Karpas-422 (cell line): Measurements from ENCODE around the gene IRF8. TPM values are rescaled to one million over a fixed set of nuclear protein-coding genes. Genes with fewer than 3 reads are reported as not detected.
"Not testable (repeated sequence)": the region's sequence is repeated elsewhere in the genome, so short reads cannot be mapped to it uniquely, and the experiment has no call there.

Source experiments
- DNase-seq: peaks from one replicate; pipeline ENCODE4 v3.0.0-alpha.2; 2015
- H2AFZ ChIP-seq: fragments of 200-600 bp; sonication (generic); 2 replicates; pipeline ENCODE4 v1.6.1; 2014; ENCODE audit warnings: antibody characterized with exemption, low read length, mixed read lengths
- H3K27ac ChIP-seq: fragments of 200-600 bp; sonication (generic); 2 replicates; pipeline ENCODE4 v1.5.1; 2014; ENCODE audit warnings: mild to moderate bottlenecking, low read length, moderate library complexity
- H3K27me3 ChIP-seq: fragments of 200-600 bp; sonication (generic); 2 replicates; pipeline ENCODE4 v1.6.1; 2014; ENCODE audit warnings: low read length, mixed read lengths
- H3K36me3 ChIP-seq: fragments of 200-600 bp; sonication (generic); 2 replicates; pipeline ENCODE4 v1.6.1; 2014; ENCODE audit warnings: low read length, mixed read lengths; ENCODE audit not compliant: insufficient read depth
- H3K4me1 ChIP-seq: fragments of 200-600 bp; sonication (generic); 2 replicates; pipeline ENCODE4 v1.6.1; 2014; ENCODE audit warnings: mild to moderate bottlenecking, low read length, mixed read lengths
- H3K4me2 ChIP-seq: fragments of 200-600 bp; sonication (generic); 2 replicates; pipeline ENCODE4 v1.6.1; 2014; ENCODE audit warnings: low read length, low read depth, mild to moderate bottlenecking; ENCODE audit not compliant: poor library complexity, severe bottlenecking
- H3K4me3 ChIP-seq: fragments of 200-600 bp; sonication (generic); 2 replicates; pipeline ENCODE4 v1.5.1; 2014; ENCODE audit warnings: mild to moderate bottlenecking, antibody characterized with exemption, low read length, mixed read lengths
- H3K79me2 ChIP-seq: fragments of 200-600 bp; sonication (generic); 2 replicates; pipeline ENCODE4 v1.6.1; 2014; ENCODE audit warnings: mild to moderate bottlenecking, low read length, mixed read lengths
- H3K9ac ChIP-seq: fragments of 200-600 bp; sonication (generic); 2 replicates; pipeline ENCODE4 v1.6.0; 2014; ENCODE audit warnings: low read length
- H3K9me2 ChIP-seq: fragments of 200-600 bp; sonication (generic), shearing (Covaris generic); replicated peaks from 2 replicates; pipeline ENCODE4 v1.6.0; 2014; ENCODE audit warnings: mild to moderate bottlenecking, low read length, moderate library complexity; ENCODE audit not compliant: insufficient read depth
- H3K9me3 ChIP-seq: fragments of 300-700, 200-600 bp; sonication (generic); 2 replicates; pipeline ENCODE4 v1.6.1; 2014; ENCODE audit warnings: low read length, mixed read lengths
- H4K20me1 ChIP-seq: fragments of 200-600 bp; sonication (generic); 2 replicates; pipeline ENCODE4 v1.6.1; 2014; ENCODE audit warnings: mild to moderate bottlenecking, antibody characterized with exemption, low read length, low read depth; ENCODE audit not compliant: insufficient read depth
- total RNA-seq: library from RNA; depleted of rRNA; stranded (reverse); fragments of >200 nt; shearing (Covaris generic); gene quantifications from 2 replicates; pipeline ENCODE4 v1.2.3, GENCODE V29; 2014; ENCODE audit warnings: low replicate concordance

IRF8 gene
- total RNA-seq, 1 experiment from 2014 or later, result 285 TPM

DNA sequence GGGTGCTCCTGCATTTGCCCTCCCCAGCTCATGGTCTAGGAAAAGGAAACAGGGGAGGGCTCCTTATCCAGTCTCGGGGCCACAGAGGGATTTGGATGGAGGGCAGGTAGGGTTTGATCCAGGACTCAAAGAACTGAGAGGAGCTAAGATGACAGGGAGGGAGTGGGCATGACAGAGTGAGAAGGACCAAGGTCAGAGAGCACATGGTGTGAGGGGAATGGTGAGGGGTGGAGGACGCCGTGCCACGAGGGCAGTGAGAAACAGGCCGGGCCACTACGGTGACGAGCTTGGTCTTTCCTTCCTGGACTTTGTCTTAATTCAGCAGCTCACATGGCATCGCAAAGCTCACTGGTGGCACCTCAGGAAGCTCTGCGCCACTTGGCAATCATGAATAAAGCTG, 35.2 kb downstream of the IRF8 start:
- no peaks in the 10 kb centered on the region for H3K79me2 ChIP-seq
- no peak overlapping the region for H3K4me3 ChIP-seq
- peaks cover 35% of the 10 kb centered on the region for H3K4me1 ChIP-seq

DNA sequence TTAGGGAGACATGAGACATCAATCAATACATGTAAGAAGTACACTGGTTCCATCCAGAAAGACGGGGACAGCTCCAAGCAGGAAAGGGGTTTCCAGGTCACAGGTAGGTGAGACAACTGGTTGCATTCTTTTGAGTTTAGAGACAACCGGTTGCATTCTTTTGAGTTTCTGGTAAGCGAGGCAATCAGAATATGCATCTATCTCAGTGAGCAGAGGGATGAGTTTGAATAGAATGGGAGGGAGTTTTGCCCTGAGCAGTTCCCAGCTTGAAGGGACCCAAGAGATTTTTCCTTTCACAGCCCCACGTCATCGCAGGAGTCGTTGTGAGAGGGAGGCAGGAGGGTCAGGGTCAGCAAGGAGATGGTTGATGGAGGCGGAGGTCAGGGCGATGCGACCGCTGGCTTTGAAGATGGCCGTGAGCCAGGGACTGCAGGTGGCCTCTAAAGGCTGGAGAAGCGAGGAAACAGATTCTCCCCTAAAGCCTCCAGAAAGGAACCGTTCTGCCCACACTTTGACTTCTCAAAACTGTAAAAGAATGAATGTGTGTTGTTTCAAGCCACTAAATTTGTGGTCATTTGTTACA, 36.5 kb downstream of the IRF8 start:
- H3K27me3 ChIP-seq, result no peaks in the 10 kb centered on the region; the same call in 1 of the 2 replicates
- H4K20me1 ChIP-seq, result no peaks in the 10 kb centered on the region
- no peaks in the 10 kb centered on the region for H3K9me3 ChIP-seq
- H3K36me3 ChIP-seq, result no peaks in the 10 kb centered on the region
- no peak for DNase-seq
- peak overlapping the region; percentile 27; the same call in 1 of the 2 replicates for H3K4me3 ChIP-seq
- H3K27ac ChIP-seq, result peak overlapping the region; percentile 81
- H3K4me1 ChIP-seq, result peaks cover 35% of the 10 kb centered on the region
- no peaks in the 10 kb centered on the region for H3K79me2 ChIP-seq
- H2AFZ ChIP-seq, result peak overlapping the region; percentile 57
- peak overlapping the region; percentile 70 for H3K4me2 ChIP-seq
- peak overlapping the region; percentile 57 for H3K9ac ChIP-seq
- no peaks in the 10 kb centered on the region for H3K9me2 ChIP-seq

More for the DNA sequence above, 35.2 kb downstream of the IRF8 start:
- H4K20me1 ChIP-seq, result no peaks in the 10 kb centered on the region
- H3K27ac ChIP-seq, result no peak overlapping the region
- no peaks in the 10 kb centered on the region for H3K9me3 ChIP-seq
- no peak overlapping the region for H3K4me2 ChIP-seq
- H3K27me3 ChIP-seq, result no peaks in the 10 kb centered on the region; the same call in 1 of the 2 replicates
- H2AFZ ChIP-seq, result no peak overlapping the region
- DNase-seq, result no peak
- H3K9me2 ChIP-seq, result no peaks in the 10 kb centered on the region
- H3K9ac ChIP-seq, result no peak overlapping the region
- H3K36me3 ChIP-seq, result no peaks in the 10 kb centered on the region

DNA sequence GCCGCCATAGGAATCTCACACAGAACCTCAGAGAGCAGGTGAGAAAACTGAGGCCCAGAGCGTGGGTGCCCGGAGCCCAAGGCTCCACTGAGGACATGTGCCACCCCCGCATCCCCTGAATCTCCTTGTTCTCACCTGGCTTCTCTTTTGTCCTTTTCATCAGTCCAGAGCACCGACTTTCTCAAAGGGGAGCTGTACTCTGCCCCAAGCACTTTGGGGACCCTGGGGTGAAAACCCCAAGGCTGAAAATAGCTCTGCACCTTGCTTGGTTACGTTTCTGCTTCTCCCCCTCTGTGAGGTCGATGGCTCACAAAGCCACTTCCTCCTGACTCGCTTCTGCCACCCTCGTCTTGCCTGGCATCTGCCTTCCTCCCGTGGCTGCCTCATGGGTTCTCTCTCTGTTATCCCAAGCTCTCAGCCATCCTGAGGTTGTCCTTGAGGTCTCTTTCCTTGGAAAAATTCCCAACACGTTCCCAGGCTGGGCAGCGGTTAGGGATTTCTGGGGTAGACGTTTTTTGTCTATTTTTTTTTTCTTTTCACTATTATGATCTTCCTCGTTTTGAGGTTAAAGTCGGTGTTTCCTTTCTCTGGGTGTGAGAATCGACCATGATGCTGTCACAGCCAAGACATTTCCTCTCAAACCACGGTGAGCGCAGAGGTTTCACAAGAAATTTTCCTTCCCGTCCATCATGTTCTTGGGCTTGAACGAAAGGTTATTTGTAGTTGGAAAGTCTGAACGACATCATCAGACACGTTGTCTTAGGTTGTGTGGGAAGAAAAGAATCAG, 37.2 kb downstream of the IRF8 start:
- H3K36me3 ChIP-seq, result no peaks in the 10 kb centered on the region
- peak; percentile 84 for DNase-seq
- no peaks in the 10 kb centered on the region for H4K20me1 ChIP-seq
- H3K9ac ChIP-seq, result peak overlapping the region; percentile 57
- peaks cover 35% of the 10 kb centered on the region for H3K4me1 ChIP-seq
- peak overlapping the region; percentile 70 for H3K4me2 ChIP-seq
- no peaks in the 10 kb centered on the region for H3K9me3 ChIP-seq
- peak overlapping the region; percentile 57 for H2AFZ ChIP-seq
- peak overlapping the region; percentile 81 for H3K27ac ChIP-seq
- no peaks in the 10 kb centered on the region; the same call in 1 of the 2 replicates for H3K27me3 ChIP-seq
- H3K4me3 ChIP-seq, result peak overlapping the region; percentile 27; the same call in 1 of the 2 replicates
- no peaks in the 10 kb centered on the region for H3K9me2 ChIP-seq
- no peaks in the 10 kb centered on the region for H3K79me2 ChIP-seq

DNA sequence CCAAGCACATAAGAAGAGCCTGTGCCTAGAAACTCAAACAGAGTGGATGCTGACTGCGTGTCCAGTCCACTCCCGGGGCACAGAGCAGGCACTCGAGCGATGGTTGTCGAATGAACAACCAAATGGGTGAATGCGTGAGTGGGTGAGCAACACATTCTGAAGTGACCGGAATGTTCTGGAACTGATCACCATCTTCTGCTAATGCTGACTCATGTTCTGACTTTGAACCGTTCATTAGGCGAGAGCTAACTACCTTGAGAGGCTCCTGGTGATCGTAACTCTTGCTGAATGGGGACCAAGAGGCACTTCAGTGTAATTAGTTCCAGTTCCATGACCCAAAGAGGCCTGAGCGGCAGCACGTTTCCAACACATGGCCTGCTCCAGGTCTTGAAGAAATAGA, 37.9 kb downstream of the IRF8 start:
- 0 out of 2 replicates have a peak overlapping the region, but pooled peaks have one; percentile 27 for H3K4me3 ChIP-seq
- peak overlapping the region; percentile 57; the same call in 1 of the 2 replicates for H3K9ac ChIP-seq
- H4K20me1 ChIP-seq, result no peaks in the 10 kb centered on the region
- DNase-seq, result no peak
- no peaks in the 10 kb centered on the region for H3K9me3 ChIP-seq
- no peaks in the 10 kb centered on the region for H3K36me3 ChIP-seq
- peak overlapping the region; percentile 70 for H3K4me2 ChIP-seq
- no peaks in the 10 kb centered on the region; the same call in 1 of the 2 replicates for H3K27me3 ChIP-seq
- H3K79me2 ChIP-seq, result no peaks in the 10 kb centered on the region
- peaks cover 29% of the 10 kb centered on the region for H3K4me1 ChIP-seq
- peak overlapping the region; percentile 81 for H3K27ac ChIP-seq
- no peaks in the 10 kb centered on the region for H3K9me2 ChIP-seq
- H2AFZ ChIP-seq, result peak overlapping the region; percentile 57; the same call in 1 of the 2 replicates

DNA sequence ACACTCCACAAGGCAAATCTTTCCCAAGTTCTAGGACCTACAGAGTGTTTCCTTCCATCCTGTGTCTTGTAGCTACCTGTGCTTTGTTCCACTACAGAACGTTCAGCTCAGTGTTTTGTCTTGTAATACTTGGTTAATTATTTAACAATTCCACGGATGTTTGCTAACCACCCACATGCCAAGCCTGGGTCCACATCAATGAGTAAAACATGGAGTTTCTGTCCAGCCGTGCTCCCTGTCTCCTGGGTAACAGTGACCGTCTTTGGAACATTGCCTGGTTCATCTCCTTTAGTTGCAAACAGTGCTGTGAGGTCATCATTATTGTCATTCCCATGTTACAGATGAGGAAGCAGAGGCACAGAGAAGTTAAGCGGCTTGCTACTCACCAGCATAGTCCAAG, 41.3 kb downstream of the IRF8 start:
- no peak for DNase-seq
- Histone ChIP-seq H3K9ac (no peak overlapping the region), H3K79me2 (no peaks in the 10 kb centered on the region), H3K9me2 (no peaks in the 10 kb centered on the region), H3K4me2 (no peak overlapping the region), H3K4me1 (peaks cover 28% of the 10 kb centered on the region), H2AFZ (no peak overlapping the region), H3K4me3 (no peak overlapping the region), H3K27ac (no peak overlapping the region), H3K27me3 (no peaks in the 10 kb centered on the region; the same call in 1 of the 2 replicates), H3K9me3 (no peaks in the 10 kb centered on the region), H4K20me1 (no peaks in the 10 kb centered on the region), H3K36me3 (no peaks in the 10 kb centered on the region)

DNA sequence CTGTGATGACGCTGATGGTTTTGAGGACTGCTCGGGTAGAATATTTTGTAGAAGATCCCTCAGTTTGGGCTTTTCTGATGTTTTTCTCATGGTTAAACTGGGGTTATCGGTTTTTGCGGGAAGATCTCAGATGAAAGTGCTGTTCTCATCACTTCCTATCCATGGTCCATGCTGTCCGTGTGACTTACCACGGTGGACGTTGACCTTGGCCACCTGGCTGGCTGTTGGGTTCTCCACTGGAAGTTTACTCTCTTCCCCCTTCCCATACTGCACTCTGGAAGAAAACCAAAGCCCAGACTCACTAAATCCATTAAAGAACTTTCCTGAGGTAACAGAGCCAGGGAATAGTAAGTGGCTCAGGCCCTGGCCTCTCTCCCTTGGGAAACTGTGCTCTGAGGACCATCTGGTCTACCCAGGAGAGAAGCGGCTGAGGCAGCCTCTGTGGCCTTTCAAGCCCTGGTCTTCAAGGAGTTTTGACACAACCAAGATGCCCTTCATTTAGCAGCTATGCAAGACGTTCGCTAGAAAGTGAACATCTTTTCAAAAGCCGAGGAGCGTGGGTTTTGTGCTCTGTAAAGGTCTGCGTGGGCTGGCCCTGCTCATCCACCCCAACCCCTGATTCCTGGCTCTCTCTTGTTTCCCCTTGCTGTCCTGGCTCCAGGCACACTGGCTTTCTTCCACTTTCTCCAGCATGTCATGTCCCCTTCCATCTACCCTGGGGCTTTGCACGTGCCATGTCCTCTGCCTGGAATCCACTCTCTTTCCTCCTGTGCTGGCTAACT, 43.1 kb downstream of the IRF8 start:
- Histone ChIP-seq H3K4me1 (peaks cover 25% of the 10 kb centered on the region), H3K4me3 (no peak overlapping the region), H3K9me3 (no peaks in the 10 kb centered on the region), H3K27me3 (no peaks in the 10 kb centered on the region; the same call in 1 of the 2 replicates), H4K20me1 (no peaks in the 10 kb centered on the region), H3K27ac (no peak overlapping the region), H2AFZ (no peak overlapping the region), H3K4me2 (no peak overlapping the region), H3K79me2 (no peaks in the 10 kb centered on the region), H3K36me3 (no peaks in the 10 kb centered on the region), H3K9ac (no peak overlapping the region), H3K9me2 (no peaks in the 10 kb centered on the region)
- no peak for DNase-seq

DNA sequence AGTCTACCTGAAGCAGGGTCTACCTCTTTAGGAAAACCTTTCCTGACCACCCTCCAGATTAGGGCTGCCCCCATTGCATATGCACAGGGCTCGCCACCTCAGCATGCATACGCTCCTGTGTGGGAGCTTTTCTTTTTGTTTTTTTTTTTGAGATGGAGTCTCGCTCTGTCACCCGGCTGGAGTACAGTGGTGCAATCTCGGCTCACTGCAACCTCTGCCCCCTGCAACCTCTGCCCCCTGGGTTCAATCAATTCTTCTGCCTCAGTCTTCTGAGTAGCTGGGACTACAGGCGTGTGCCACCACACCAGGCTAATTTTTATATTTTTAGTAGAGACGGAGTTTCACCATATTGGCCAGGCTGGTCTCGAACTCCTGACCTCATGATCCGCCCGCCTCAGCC, 43.7 kb downstream of the IRF8 start:
- not testable (repeated sequence) for H3K4me2 ChIP-seq, H3K27me3 ChIP-seq, H3K4me3 ChIP-seq, H3K36me3 ChIP-seq, H3K9me2 ChIP-seq, H3K27ac ChIP-seq, H3K9ac ChIP-seq, H3K79me2 ChIP-seq, DNase-seq, H2AFZ ChIP-seq, H4K20me1 ChIP-seq, H3K9me3 ChIP-seq
- peaks cover 26% of the 10 kb centered on the region for H3K4me1 ChIP-seq

DNA sequence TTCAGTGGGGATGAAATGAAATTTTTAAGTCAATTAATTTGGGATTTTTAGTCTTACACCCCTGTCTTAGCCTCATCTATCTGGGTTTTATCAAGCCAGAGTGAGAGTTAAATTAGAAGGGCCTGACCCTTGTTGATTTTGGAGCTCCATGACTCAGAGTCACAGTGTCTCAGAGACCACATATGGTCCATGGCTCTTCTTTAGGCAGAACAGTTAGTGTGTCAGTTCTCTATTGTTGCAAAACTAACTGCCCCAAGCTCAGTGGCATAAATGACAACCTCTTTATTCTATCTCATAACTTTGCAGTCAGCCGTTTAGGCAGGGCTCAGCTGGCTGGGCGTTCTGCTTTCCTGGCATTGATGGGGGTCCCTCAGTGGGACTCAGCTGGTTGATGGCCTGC, 44.7 kb downstream of the IRF8 start:
- no peak overlapping the region for H3K4me2 ChIP-seq
- H3K9me3 ChIP-seq, result no peaks in the 10 kb centered on the region
- no peaks in the 10 kb centered on the region for H3K79me2 ChIP-seq
- no peak overlapping the region for H2AFZ ChIP-seq
- H3K36me3 ChIP-seq, result no peaks in the 10 kb centered on the region
- no peak overlapping the region for H3K27ac ChIP-seq
- H4K20me1 ChIP-seq, result no peaks in the 10 kb centered on the region
- H3K9me2 ChIP-seq, result no peaks in the 10 kb centered on the region
- no peak for DNase-seq
- no peak overlapping the region for H3K4me3 ChIP-seq
- peaks cover 4% of the 10 kb centered on the region; the same call in 1 of the 2 replicates for H3K27me3 ChIP-seq
- peaks cover 36% of the 10 kb centered on the region for H3K4me1 ChIP-seq
- no peak overlapping the region for H3K9ac ChIP-seq
